ENCODE results near the gene MAPKAPK5. TPM values are rescaled to one million over a fixed set of nuclear protein-coding genes. Genes with fewer than 3 reads are reported as not detected.
"Not testable (repeated sequence)": the region's sequence is repeated elsewhere in the genome, so short reads cannot be mapped to it uniquely, and the experiment has no call there.

The MAPKAPK5 gene
- total and polyA plus RNA-seq, 9 of the 15 experiments (the other 6 are each of a cell fraction or from before 2014, with no cell fraction given), result 11.6 to 72.1 (median 60.4) TPM

GRCh38 chr12:111824312-111824711 lies 17.7 kb upstream of the MAPKAPK5 start:
- POLR2A ChIA-PET; H3K9me3 ChIP-seq (replicated peaks; ENCODE audit: control insufficient read depth, insufficient read depth, low read depth, low read length); H3K4me2 ChIP-seq (ENCODE audit: insufficient read depth, low read length); H3K79me2 ChIP-seq (ENCODE audit: control insufficient read depth, insufficient read depth, low read length); H3K9me1 ChIP-seq (ENCODE audit: control insufficient read depth, insufficient read depth, low read length); H3K9ac ChIP-seq (ENCODE audit: insufficient read depth in 1 of 2, low read depth in 2 of 2, low read length in 2 of 2); H3K27me3 ChIP-seq (ENCODE audit: control insufficient read depth in 2 of 2, insufficient read depth in 2 of 2, low read length in 2 of 2); H2AFZ ChIP-seq (ENCODE audit: low read depth, low read length); in situ Hi-C loops (cut with MboI); H4K20me1 ChIP-seq (replicated peaks; ENCODE audit: control insufficient read depth, insufficient read depth, low read length); DNase-seq (ENCODE audit: extremely low read depth in 1 of 4, low spot score in 3 of 4); FAIRE-seq; H3K4me1 ChIP-seq (replicated peaks in 1 of 2; ENCODE audit: control insufficient read depth in 2 of 2, insufficient read depth in 2 of 2, low read length in 2 of 2); H3K36me3 ChIP-seq (ENCODE audit: control insufficient read depth, insufficient read depth, low read length); BruUV-seq (replicated peaks); H3K27ac ChIP-seq (ENCODE audit: extremely low read depth, low read depth, low read length); H3K4me3 ChIP-seq; TF ChIP-seq REST (CRISPR knock-in tag; IDR thresholded peaks at IDR 0.05; ENCODE audit: low read depth): not testable (repeated sequence)
- WGBS (ENCODE audit: insufficient coverage, low coverage, missing lambda C conversion rate), result 1% methylated on average over 4 of the region's 4 CpGs
- intact Hi-C loops (cut with micrococcal nuclease), result loop anchor here (2.0 to 10.0 kb wide), 4 partner anchors 90 to 562 kb away; partner anchors contain the start of genes ERP29 and TMEM116
- peak; percentile 57 for ATAC-seq
- CTCF ChIA-PET (ENCODE audit: low intra/inter-chr PET ratio), result interaction anchor here (0.7 kb wide), 1 partner anchor 72 kb away, joined by 4 read pairs; no protein-coding TSS in a partner anchor
- TF ChIP-seq CTCF (IDR thresholded peaks at IDR 0.05 in 2 of 3, conservative IDR thresholded peaks at IDR 0.05 in 1 of 3; ENCODE audit: insufficient read depth in 2 of 3, low read depth in 1 of 3, low read length in 3 of 3) (peak; percentile 42 to 62 (median 52); a peak in 5 of 6 replicates), RAD21 (CRISPR knock-in tag; conservative IDR thresholded peaks at IDR 0.05 in 1 of 2, IDR thresholded peaks at IDR 0.05 in 1 of 2) (peak; percentile 36 to 77), REST (IDR thresholded peaks at IDR 0.05; ENCODE audit: borderline replicate concordance) (peak; percentile 28; the same call in 1 of the 2 replicates), SMC3 (conservative IDR thresholded peaks at IDR 0.05; ENCODE audit: insufficient read depth, low read depth, low read length) (peak; percentile 35; the same call in 1 of the 2 replicates)
